ENCODE results near the gene TMEM156. TPM values are rescaled to one million over a fixed set of nuclear protein-coding genes. Genes with fewer than 3 reads are reported as not detected.

Gene TMEM156
- polyA plus RNA-seq, 3 donors = 0.31 to 1.1 (median 0.43) TPM

GRCh38 chr4:38924353-38924752 lies 107.9 kb downstream of the TMEM156 start:
- Mint-ChIP-seq H3K9me3 (no peaks in the 10 kb centered on the region), H3K36me3 (peaks cover 61 to 65% of the 10 kb centered on the region in 2 donors), H3K4me1 (no peaks in the 10 kb centered on the region), H3K27ac (no peak overlapping the region), H3K4me3 (no peak overlapping the region), H3K27me3 (ENCODE audit: low read depth in 3 of 3) (peaks cover 0 to 2% (median 0%) of the 10 kb centered on the region in 3 donors)
- Histone ChIP-seq H2AFZ (ENCODE audit: insufficient read depth, low read depth, low read length, poor library complexity, severe bottlenecking) (no peak overlapping the region), H3K4me3 (replicated peaks in 1 of 3; ENCODE audit: low read depth in 2 of 3, low read length in 3 of 3) (no peak overlapping the region), H3K9me3 (replicated peaks in 1 of 2; ENCODE audit: control insufficient read depth in 1 of 2, insufficient read depth in 1 of 2, low read length in 2 of 2) (no peaks in the 10 kb centered on the region), H3K4me2 (replicated peaks; ENCODE audit: extremely low read depth, low read length, poor library complexity, severe bottlenecking) (no peak overlapping the region), H4K20me1 (ENCODE audit: insufficient read depth, low read length) (no peaks in the 10 kb centered on the region), H3K79me2 (ENCODE audit: insufficient read depth, low read length) (no peaks in the 10 kb centered on the region), H3K27me3 (ENCODE audit: control insufficient read depth in 2 of 2, insufficient read depth in 2 of 2, low read length in 2 of 2) (no peaks in the 10 kb centered on the region), H3K4me1 (ENCODE audit: control insufficient read depth in 1 of 2, insufficient read depth in 2 of 2, low read length in 2 of 2) (no peaks in the 10 kb centered on the region), H3K9ac (ENCODE audit: insufficient read depth, low read length, poor library complexity, severe bottlenecking) (no peak overlapping the region), H3K27ac (ENCODE audit: low read depth in 1 of 2, low read length in 2 of 2) (no peak overlapping the region), H3K36me3 (replicated peaks in 1 of 2; ENCODE audit: control insufficient read depth in 1 of 2, insufficient read depth in 2 of 2, low read length in 2 of 2) (peaks cover 30 to 81% of the 10 kb centered on the region in 2 donors)
- 100% methylated on average over 2 of the region's 5 CpGs for WGBS (ENCODE audit: insufficient coverage)
- no peak for TF ChIP-seq CTCF (IDR thresholded peaks at IDR 0.05)
- DNase-seq = no peak
- intact Hi-C loops (cut with micrococcal nuclease) = no loop called here

- Mint-ChIP-seq H3K9me3 (no peaks in the 10 kb centered on the region), H3K4me3 (no peak overlapping the region), H3K27me3 (ENCODE audit: low read depth in 3 of 3) (peaks cover 0 to 2% (median 0%) of the 10 kb centered on the region in 3 donors), H3K4me1 (no peaks in the 10 kb centered on the region), H3K36me3 (peaks cover 60 to 65% of the 10 kb centered on the region in 2 donors), H3K27ac (no peak overlapping the region)
- DNase-seq = no peak
- intact Hi-C loops (cut with micrococcal nuclease) = no loop called here
- H3K4me2 ChIP-seq (replicated peaks; ENCODE audit: extremely low read depth, low read length, poor library complexity, severe bottlenecking) = no peak overlapping the region
- H3K27me3 ChIP-seq (ENCODE audit: control insufficient read depth in 2 of 2, insufficient read depth in 2 of 2, low read length in 2 of 2) = no peaks in the 10 kb centered on the region
- no CpG with 5 or more reads among the region's 2 CpGs for WGBS (ENCODE audit: insufficient coverage)
- H4K20me1 ChIP-seq (ENCODE audit: insufficient read depth, low read length) = no peaks in the 10 kb centered on the region
- H3K27ac ChIP-seq (ENCODE audit: low read depth in 1 of 2, low read length in 2 of 2) = no peak overlapping the region
- no peaks in the 10 kb centered on the region for H3K9me3 ChIP-seq (replicated peaks in 1 of 2; ENCODE audit: control insufficient read depth in 1 of 2, insufficient read depth in 1 of 2, low read length in 2 of 2)
- H3K4me1 ChIP-seq (ENCODE audit: control insufficient read depth in 1 of 2, insufficient read depth in 2 of 2, low read length in 2 of 2) = no peaks in the 10 kb centered on the region
- no peak overlapping the region for H3K9ac ChIP-seq (ENCODE audit: insufficient read depth, low read length, poor library complexity, severe bottlenecking)
- no peak overlapping the region for H3K4me3 ChIP-seq (replicated peaks in 1 of 3; ENCODE audit: low read depth in 2 of 3, low read length in 3 of 3)
- no peaks in the 10 kb centered on the region for H3K79me2 ChIP-seq (ENCODE audit: insufficient read depth, low read length)
- no peak for TF ChIP-seq CTCF (IDR thresholded peaks at IDR 0.05)
- H3K36me3 ChIP-seq (replicated peaks in 1 of 2; ENCODE audit: control insufficient read depth in 1 of 2, insufficient read depth in 2 of 2, low read length in 2 of 2) = peaks cover 24 to 79% of the 10 kb centered on the region in 2 donors
- H2AFZ ChIP-seq (ENCODE audit: insufficient read depth, low read depth, low read length, poor library complexity, severe bottlenecking) = no peak overlapping the region
Measured at GRCh38 chr4:38923746-38924145, 108.5 kb downstream of the TMEM156 start.

Measured in CD14-positive monocyte (primary cell).